Trophoblast cell (in vitro differentiated cells and primary cell): ENCODE measurements around the gene NRXN3.
"Not testable (repeated sequence)": the region's sequence is repeated elsewhere in the genome, so short reads cannot be mapped to it uniquely, and the experiment has no call there.

Experiments used
- DNase-seq, 2 donors: peaks; one replicate each; pipeline ENCODE4 v3.0.0-alpha.2; 2016
- H2AFZ ChIP-seq: 2 replicates; pipeline ENCODE4 v1.6.1; 2013; ENCODE audit warnings: low read length, moderate library complexity, mild to moderate bottlenecking; ENCODE audit not compliant: insufficient read depth, poor library complexity
- H2AK5ac ChIP-seq: 2 replicates; pipeline ENCODE4 v1.6.1; 2013; ENCODE audit warnings: mild to moderate bottlenecking, low read length
- H2BK120ac ChIP-seq: 2 replicates; pipeline ENCODE4 v1.6.1; 2013; ENCODE audit warnings: low read length, mild to moderate bottlenecking, moderate library complexity; ENCODE audit not compliant: insufficient read depth, poor library complexity
- H2BK12ac ChIP-seq: 2 replicates; pipeline ENCODE4 v1.6.1; 2013; ENCODE audit warnings: mild to moderate bottlenecking, low read length, moderate library complexity
- H2BK5ac ChIP-seq: 2 replicates; pipeline ENCODE4 v1.6.1; 2013; ENCODE audit warnings: low read length, low read depth, moderate library complexity, mild to moderate bottlenecking; ENCODE audit not compliant: poor library complexity
- H3K14ac ChIP-seq: 2 replicates; pipeline ENCODE4 v1.6.1; 2013; ENCODE audit warnings: mild to moderate bottlenecking, low read length
- H3K18ac ChIP-seq: 2 replicates; pipeline ENCODE4 v1.6.1; 2013; ENCODE audit warnings: mild to moderate bottlenecking, low read length
- H3K23ac ChIP-seq: 2 replicates; pipeline ENCODE4 v1.6.1; 2013; ENCODE audit warnings: low read length
- H3K27ac ChIP-seq: 2 replicates; pipeline ENCODE4 v1.5.1; 2013; ENCODE audit warnings: low read depth, mild to moderate bottlenecking, inconsistent platforms, low read length, moderate library complexity
- H3K27me3 ChIP-seq: 2 replicates; pipeline ENCODE4 v1.6.1; 2013; ENCODE audit warnings: inconsistent platforms, mild to moderate bottlenecking, low read length, moderate library complexity; ENCODE audit not compliant: insufficient read depth
- H3K36me3 ChIP-seq, 2 experiments: 1 replicate in 1 of 2; 2 replicates in 1 of 2; pipeline ENCODE4 v1.6.1; 2013; ENCODE audit warnings: low read length in 2 of 2, mild to moderate bottlenecking in 2 of 2, moderate library complexity in 1 of 2; ENCODE audit not compliant: insufficient read depth in 2 of 2, control insufficient read depth in 1 of 2
- H3K4ac ChIP-seq: 2 replicates; pipeline ENCODE4 v1.6.1; 2013; ENCODE audit warnings: low read depth, mild to moderate bottlenecking, low read length, moderate library complexity
- H3K4me1 ChIP-seq, 2 experiments: 1 replicate in 1 of 2; 2 replicates in 1 of 2; pipeline ENCODE4 v1.6.1; 2013; ENCODE audit warnings: low read length in 2 of 2, mild to moderate bottlenecking in 2 of 2, moderate library complexity in 1 of 2; ENCODE audit not compliant: insufficient read depth in 2 of 2, control insufficient read depth in 1 of 2
- H3K4me2 ChIP-seq: 2 replicates; pipeline ENCODE4 v1.6.1; 2013; ENCODE audit warnings: inconsistent platforms, mild to moderate bottlenecking, low read length, moderate library complexity
- H3K4me3 ChIP-seq: 2 replicates; pipeline ENCODE4 v1.5.1; 2013; ENCODE audit warnings: mild to moderate bottlenecking, low read depth, low read length, inconsistent platforms
- H3K79me1 ChIP-seq: one replicate; pipeline ENCODE4 v1.6.1; 2013; ENCODE audit warnings: low read length
- H3K79me2 ChIP-seq: 2 replicates; pipeline ENCODE4 v1.6.1; 2013; ENCODE audit warnings: low read length, mild to moderate bottlenecking; ENCODE audit not compliant: control insufficient read depth, insufficient read depth, poor library complexity
- H3K9ac ChIP-seq: 2 replicates; pipeline ENCODE4 v1.6.1; 2013; ENCODE audit warnings: mild to moderate bottlenecking, low read length
- H3K9me3 ChIP-seq: 2 replicates; pipeline ENCODE4 v1.6.1; 2013; ENCODE audit warnings: low read depth, mild to moderate bottlenecking, control low read depth, inconsistent platforms, low read length; ENCODE audit not compliant: insufficient read depth
- H4K12ac ChIP-seq: 2 replicates; pipeline ENCODE4 v1.6.1; 2013; ENCODE audit warnings: low read depth, mild to moderate bottlenecking, low read length, moderate library complexity
- H4K8ac ChIP-seq: 2 replicates; pipeline ENCODE4 v1.6.1; 2013; ENCODE audit warnings: low read depth, mild to moderate bottlenecking, low read length, moderate library complexity
- H4K91ac ChIP-seq: one replicate; pipeline ENCODE4 v1.6.1; 2013; ENCODE audit warnings: low read depth, mild to moderate bottlenecking, low read length, moderate library complexity
- WGBS: extraction: QIAGEN DNeasy Blood & Tissue Kit; methylation state at CpG from one replicate; pipeline ENCODE4 v1.1.7; 2013; ENCODE audit warnings: missing lambda C conversion rate; ENCODE audit not compliant: insufficient read length, insufficient coverage; ENCODE audit errors: extremely low coverage; 5-methylcytosine and 5-hydroxymethylcytosine counted together

The NRXN3 gene

GRCh38 chr14:78535041-78535440 lies 364.9 kb downstream of the NRXN3 start:
- Histone ChIP-seq H4K8ac (no peak overlapping the region), H4K12ac (no peak overlapping the region), H3K4me2 (no peak overlapping the region), H3K9me3 (no peaks in the 10 kb centered on the region), H3K14ac (no peak overlapping the region), H3K36me3 (no peaks in the 10 kb centered on the region), H4K91ac (no peak overlapping the region), H3K79me2 (no peaks in the 10 kb centered on the region), H3K27ac (no peak overlapping the region), H3K4me1 (no peaks in the 10 kb centered on the region), H2BK12ac (no peak overlapping the region), H3K9ac (no peak overlapping the region), H2BK5ac (no peak overlapping the region), H2BK120ac (no peak overlapping the region), H3K18ac (no peak overlapping the region), H3K4ac (no peak overlapping the region), H2AFZ (no peak overlapping the region), H3K27me3 (no peaks in the 10 kb centered on the region), H3K23ac (no peak overlapping the region), H3K79me1 (no peaks in the 10 kb centered on the region), H3K4me3 (no peak overlapping the region), H2AK5ac (no peak overlapping the region)
- no peak for DNase-seq

GRCh38 chr14:78541788-78542187 lies 371.6 kb downstream of the NRXN3 start:
- H3K23ac ChIP-seq, H3K9me3 ChIP-seq, H2BK12ac ChIP-seq, H3K36me3 ChIP-seq, H3K4me3 ChIP-seq, H3K79me2 ChIP-seq, H3K9ac ChIP-seq, H2AK5ac ChIP-seq, H2BK5ac ChIP-seq, H4K8ac ChIP-seq, H4K12ac ChIP-seq, H3K4ac ChIP-seq, H3K27ac ChIP-seq, H3K27me3 ChIP-seq, H3K79me1 ChIP-seq, H3K18ac ChIP-seq, H2AFZ ChIP-seq, H3K14ac ChIP-seq, H2BK120ac ChIP-seq, DNase-seq, H3K4me2 ChIP-seq, H4K91ac ChIP-seq, H3K4me1 ChIP-seq: not testable (repeated sequence)
- WGBS, result no CpG with 5 or more reads among the region's 2 CpGs

GRCh38 chr14:78543433-78543832 lies 373.3 kb downstream of the NRXN3 start:
- H2AK5ac ChIP-seq, result no peak overlapping the region
- no peak overlapping the region for H4K91ac ChIP-seq
- H3K4me1 ChIP-seq, result no peaks in the 10 kb centered on the region
- H3K4me3 ChIP-seq, result no peak overlapping the region
- H3K4me2 ChIP-seq, result no peak overlapping the region
- H3K36me3 ChIP-seq, result no peaks in the 10 kb centered on the region
- H3K9ac ChIP-seq, result no peak overlapping the region
- no peak overlapping the region for H2BK12ac ChIP-seq
- no CpG with 5 or more reads among the region's 1 CpG for WGBS
- no peaks in the 10 kb centered on the region for H3K9me3 ChIP-seq
- H3K27ac ChIP-seq, result no peak overlapping the region
- no peak for DNase-seq
- no peak overlapping the region for H2AFZ ChIP-seq
- no peak overlapping the region for H3K23ac ChIP-seq
- no peak overlapping the region for H3K14ac ChIP-seq
- H4K12ac ChIP-seq, result no peak overlapping the region
- no peak overlapping the region for H4K8ac ChIP-seq
- H3K79me2 ChIP-seq, result no peaks in the 10 kb centered on the region
- H3K27me3 ChIP-seq, result no peaks in the 10 kb centered on the region
- no peak overlapping the region for H2BK5ac ChIP-seq
- no peak overlapping the region for H3K4ac ChIP-seq
- no peak overlapping the region for H3K18ac ChIP-seq
- no peaks in the 10 kb centered on the region for H3K79me1 ChIP-seq
- H2BK120ac ChIP-seq, result no peak overlapping the region

- H3K9me3 ChIP-seq, result no peaks in the 10 kb centered on the region
- no peak overlapping the region for H3K4me2 ChIP-seq
- no peak overlapping the region for H3K9ac ChIP-seq
- no peaks in the 10 kb centered on the region for H3K4me1 ChIP-seq
- no peak overlapping the region for H3K14ac ChIP-seq
- no peak overlapping the region for H4K12ac ChIP-seq
- no peak overlapping the region for H2BK5ac ChIP-seq
- H3K36me3 ChIP-seq, result no peaks in the 10 kb centered on the region
- no peaks in the 10 kb centered on the region for H3K27me3 ChIP-seq
- no peak overlapping the region for H3K23ac ChIP-seq
- H2BK12ac ChIP-seq, result no peak overlapping the region
- H3K18ac ChIP-seq, result no peak overlapping the region
- no peak for DNase-seq
- no peak overlapping the region for H3K4me3 ChIP-seq
- H4K8ac ChIP-seq, result no peak overlapping the region
- H3K27ac ChIP-seq, result no peak overlapping the region
- no CpG with 5 or more reads among the region's 3 CpGs for WGBS
- H2AK5ac ChIP-seq, result no peak overlapping the region
- H2BK120ac ChIP-seq, result no peak overlapping the region
- H4K91ac ChIP-seq, result no peak overlapping the region
- no peak overlapping the region for H3K4ac ChIP-seq
- H3K79me2 ChIP-seq, result no peaks in the 10 kb centered on the region
- no peaks in the 10 kb centered on the region for H3K79me1 ChIP-seq
- H2AFZ ChIP-seq, result no peak overlapping the region
These were observed 390.9 kb downstream of the NRXN3 start for GRCh38 chr14:78561074-78561473.
